Endodermal cell (in vitro differentiated cells): Measurements from ENCODE around the gene SNAPC1. TPM values are rescaled to one million over a fixed set of nuclear protein-coding genes. Genes with fewer than 3 reads are reported as not detected.

ENCODE experiments used
- DNase-seq: peaks from one replicate; pipeline ENCODE4 v3.0.0-alpha.2; 2017
- H3K27ac ChIP-seq: 2 replicates; pipeline ENCODE4 v1.5.1; 2013; ENCODE audit warnings: mild to moderate bottlenecking, low read depth, low read length, moderate library complexity
- H3K27me3 ChIP-seq: 2 replicates; pipeline ENCODE4 v1.6.1; 2013; ENCODE audit warnings: mild to moderate bottlenecking, low read length, moderate library complexity; ENCODE audit not compliant: insufficient read depth, control insufficient read depth, poor library complexity, severe bottlenecking
- H3K36me3 ChIP-seq: 2 replicates; pipeline ENCODE4 v1.7.0; 2013; ENCODE audit warnings: mild to moderate bottlenecking, low read length, moderate library complexity; ENCODE audit not compliant: control insufficient read depth, insufficient read depth
- H3K4me1 ChIP-seq: one replicate; pipeline ENCODE4 v1.7.0; 2013; ENCODE audit warnings: low read length; ENCODE audit not compliant: control insufficient read depth, insufficient read depth
- H3K4me3 ChIP-seq: 2 replicates; pipeline ENCODE4 v1.5.1; 2013; ENCODE audit warnings: mild to moderate bottlenecking, low read length, moderate library complexity
- H3K9ac ChIP-seq: 2 replicates; pipeline ENCODE4 v1.6.1; 2013; ENCODE audit warnings: mild to moderate bottlenecking, low read length, moderate library complexity; ENCODE audit not compliant: poor library complexity, severe bottlenecking; ENCODE audit errors: extremely low read depth
- H3K9me3 ChIP-seq: 2 replicates; pipeline ENCODE4 v1.6.1; 2013; ENCODE audit warnings: mild to moderate bottlenecking, low read length, moderate library complexity; ENCODE audit not compliant: control insufficient read depth
- H3K27ac Mint-ChIP-seq: 2 replicates; pipeline ENCODE4 v1.8.0; 2020; ENCODE audit warnings: mixed read lengths
- H3K27me3 Mint-ChIP-seq: 2 replicates; pipeline ENCODE4 v1.8.0; 2021; ENCODE audit warnings: mild to moderate bottlenecking, mixed read lengths; ENCODE audit not compliant: insufficient read depth
- H3K36me3 Mint-ChIP-seq: 2 replicates; pipeline ENCODE4 v1.8.0; 2020; ENCODE audit warnings: low read depth, mixed read lengths
- H3K4me1 Mint-ChIP-seq: 2 replicates; pipeline ENCODE4 v1.8.0; 2020; ENCODE audit warnings: mixed read lengths
- H3K4me3 Mint-ChIP-seq: 2 replicates; pipeline ENCODE4 v1.8.0; 2020; ENCODE audit warnings: mild to moderate bottlenecking, moderate library complexity, mixed read lengths
- H3K9me3 Mint-ChIP-seq: 2 replicates; pipeline ENCODE4 v1.8.0; 2020; ENCODE audit warnings: mild to moderate bottlenecking, mixed read lengths
- WGBS, 2 experiments: methylation state at CpG; one replicate each; pipeline versions ENCODE4 v1.1.5 to v1.1.7; 2013; ENCODE audit warnings: missing lambda C conversion rate in 2 of 2, mixed read lengths in 1 of 2; ENCODE audit not compliant: insufficient coverage in 1 of 2, insufficient read length in 1 of 2; 5-methylcytosine and 5-hydroxymethylcytosine counted together
- total RNA-seq, 2 donors: library from RNA; stranded (reverse); fragmentation: NEBNext Ultra II Directional in 1 of 2; extraction: Animal tissue kit (Norgen Biotek cat#: 25700) in 1 of 2; gene quantifications; 2 replicates in 1 of 2; 3 replicates in 1 of 2; pipeline ENCODE4 v1.2.1, GENCODE V29; 2021
- TF ChIP-seq, protein P1 (sequence below): fragments of 200-600 bp; sonication (generic); conservative IDR thresholded peaks from 2 replicates; pipeline ENCODE4 v1.5.0; 2021; ENCODE audit warnings: antibody characterized with exemption, mild to moderate bottlenecking

SNAPC1 gene
- total RNA-seq, 2 donors from 2014 or later: 8.6 to 21.6 TPM

DNA sequence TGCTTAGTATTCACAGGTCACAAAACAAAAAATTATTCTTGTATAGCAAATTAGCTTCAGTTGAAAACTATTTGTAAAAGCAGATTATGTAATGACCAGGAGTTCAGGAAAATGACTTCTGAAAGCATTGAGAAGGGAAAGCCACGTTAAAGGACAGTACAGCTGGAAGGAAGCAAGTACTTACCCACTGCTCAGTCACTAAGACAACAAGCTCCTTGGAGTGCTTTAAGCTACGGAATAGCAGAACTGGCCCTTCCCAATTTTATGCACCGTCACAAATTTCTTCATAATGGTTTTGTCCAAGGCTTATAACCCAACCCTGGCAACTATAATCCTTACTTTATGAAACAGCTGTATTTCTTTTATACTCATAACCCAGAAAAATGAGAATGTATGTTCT is 13.0 kb upstream of the SNAPC1 start:
- H3K4me3 Mint-ChIP-seq: no peak overlapping the region
- no peak overlapping the region for H3K9ac ChIP-seq
- DNase-seq: no peak
- H3K36me3 Mint-ChIP-seq: peaks cover 34% of the 10 kb centered on the region
- H3K9me3 ChIP-seq: no peaks in the 10 kb centered on the region
- H3K4me3 ChIP-seq: no peak overlapping the region
- no peaks in the 10 kb centered on the region for H3K9me3 Mint-ChIP-seq
- peaks cover 21% of the 10 kb centered on the region for H3K4me1 Mint-ChIP-seq
- H3K4me1 ChIP-seq: peaks cover 7% of the 10 kb centered on the region
- no peaks in the 10 kb centered on the region for H3K27me3 Mint-ChIP-seq
- WGBS, 2 experiments: 89 to 97% methylated on average over 3 of the region's 3 CpGs
- H3K27ac ChIP-seq: no peak overlapping the region
- no peak overlapping the region for H3K27ac Mint-ChIP-seq
- TF ChIP-seq, protein P1, sequence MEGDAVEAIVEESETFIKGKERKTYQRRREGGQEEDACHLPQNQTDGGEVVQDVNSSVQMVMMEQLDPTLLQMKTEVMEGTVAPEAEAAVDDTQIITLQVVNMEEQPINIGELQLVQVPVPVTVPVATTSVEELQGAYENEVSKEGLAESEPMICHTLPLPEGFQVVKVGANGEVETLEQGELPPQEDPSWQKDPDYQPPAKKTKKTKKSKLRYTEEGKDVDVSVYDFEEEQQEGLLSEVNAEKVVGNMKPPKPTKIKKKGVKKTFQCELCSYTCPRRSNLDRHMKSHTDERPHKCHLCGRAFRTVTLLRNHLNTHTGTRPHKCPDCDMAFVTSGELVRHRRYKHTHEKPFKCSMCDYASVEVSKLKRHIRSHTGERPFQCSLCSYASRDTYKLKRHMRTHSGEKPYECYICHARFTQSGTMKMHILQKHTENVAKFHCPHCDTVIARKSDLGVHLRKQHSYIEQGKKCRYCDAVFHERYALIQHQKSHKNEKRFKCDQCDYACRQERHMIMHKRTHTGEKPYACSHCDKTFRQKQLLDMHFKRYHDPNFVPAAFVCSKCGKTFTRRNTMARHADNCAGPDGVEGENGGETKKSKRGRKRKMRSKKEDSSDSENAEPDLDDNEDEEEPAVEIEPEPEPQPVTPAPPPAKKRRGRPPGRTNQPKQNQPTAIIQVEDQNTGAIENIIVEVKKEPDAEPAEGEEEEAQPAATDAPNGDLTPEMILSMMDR: no peak
- H3K36me3 ChIP-seq: peaks cover 60% of the 10 kb centered on the region
- no peaks in the 10 kb centered on the region for H3K27me3 ChIP-seq

- no peaks in the 10 kb centered on the region for H3K27me3 ChIP-seq
- no peak overlapping the region for H3K27ac ChIP-seq
- H3K4me1 Mint-ChIP-seq: peaks cover 21% of the 10 kb centered on the region
- peak overlapping the region; percentile 21 for H3K27ac Mint-ChIP-seq
- H3K9me3 Mint-ChIP-seq: no peaks in the 10 kb centered on the region
- peaks cover 54% of the 10 kb centered on the region for H3K36me3 ChIP-seq
- WGBS, 2 experiments: 73 to 76% methylated on average over 2 to 3 of the region's 3 CpGs
- no peak overlapping the region for H3K9ac ChIP-seq
- H3K27me3 Mint-ChIP-seq: no peaks in the 10 kb centered on the region
- H3K4me3 ChIP-seq: no peak overlapping the region
- H3K9me3 ChIP-seq: no peaks in the 10 kb centered on the region
- DNase-seq: no peak
- peaks cover 9% of the 10 kb centered on the region for H3K4me1 ChIP-seq
- TF ChIP-seq, protein P1: no peak
- H3K4me3 Mint-ChIP-seq: no peak overlapping the region
- peaks cover 31% of the 10 kb centered on the region for H3K36me3 Mint-ChIP-seq
Measured at GRCh38 chr14:61749867-61750266, 12.4 kb upstream of the SNAPC1 start.

- Histone ChIP-seq H3K4me3 (peak overlapping the region; percentile 64), H3K27me3 (no peaks in the 10 kb centered on the region), H3K4me1 (peaks cover 10% of the 10 kb centered on the region), H3K36me3 (peaks cover 44% of the 10 kb centered on the region), H3K9me3 (peaks cover 3% of the 10 kb centered on the region), H3K9ac (no peak overlapping the region), H3K27ac (no peak overlapping the region)
- TF ChIP-seq, protein P1: no peak
- WGBS, 2 experiments: 60 to 88% methylated on average over 21 to 54 of the region's 54 CpGs
- H3K36me3 Mint-ChIP-seq: peaks cover 21% of the 10 kb centered on the region
- H3K4me3 Mint-ChIP-seq: peak overlapping the region; percentile 50
- peak; percentile 86 for DNase-seq
- H3K4me1 Mint-ChIP-seq: peaks cover 21% of the 10 kb centered on the region
- peak overlapping the region; percentile 23 for H3K27ac Mint-ChIP-seq
- H3K27me3 Mint-ChIP-seq: no peaks in the 10 kb centered on the region
- H3K9me3 Mint-ChIP-seq: peaks cover 3% of the 10 kb centered on the region
Measured at GRCh38 chr14:61750708-61751474, 11.3 kb upstream of the SNAPC1 start.
